Measurements from ENCODE around the gene PNLDC1.
"Not testable (repeated sequence)": the region's sequence is repeated elsewhere in the genome, so short reads cannot be mapped to it uniquely, and the experiment has no call there.

Gene PNLDC1

DNA sequence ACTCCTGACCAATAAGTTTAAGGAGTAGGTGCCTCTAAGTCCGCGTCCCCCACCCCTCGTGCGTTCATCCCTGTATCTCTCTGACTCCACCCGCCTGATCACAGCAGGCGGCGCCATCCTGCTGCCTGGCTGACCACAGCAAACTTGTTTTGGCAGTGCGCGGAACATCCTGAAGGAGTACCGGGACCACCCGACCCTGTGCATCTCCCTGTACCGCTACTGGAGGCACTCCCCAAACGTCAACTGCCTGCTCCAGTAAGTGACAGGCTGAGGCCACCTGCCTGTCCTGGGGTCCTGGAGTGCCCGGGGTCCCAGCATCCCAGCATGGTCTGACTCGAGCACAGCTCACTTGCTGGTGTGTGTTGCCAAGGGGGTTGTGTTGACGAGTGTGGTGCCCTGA is 19.0 kb downstream of the PNLDC1 start:
- no peak for DNase-seq

DNA sequence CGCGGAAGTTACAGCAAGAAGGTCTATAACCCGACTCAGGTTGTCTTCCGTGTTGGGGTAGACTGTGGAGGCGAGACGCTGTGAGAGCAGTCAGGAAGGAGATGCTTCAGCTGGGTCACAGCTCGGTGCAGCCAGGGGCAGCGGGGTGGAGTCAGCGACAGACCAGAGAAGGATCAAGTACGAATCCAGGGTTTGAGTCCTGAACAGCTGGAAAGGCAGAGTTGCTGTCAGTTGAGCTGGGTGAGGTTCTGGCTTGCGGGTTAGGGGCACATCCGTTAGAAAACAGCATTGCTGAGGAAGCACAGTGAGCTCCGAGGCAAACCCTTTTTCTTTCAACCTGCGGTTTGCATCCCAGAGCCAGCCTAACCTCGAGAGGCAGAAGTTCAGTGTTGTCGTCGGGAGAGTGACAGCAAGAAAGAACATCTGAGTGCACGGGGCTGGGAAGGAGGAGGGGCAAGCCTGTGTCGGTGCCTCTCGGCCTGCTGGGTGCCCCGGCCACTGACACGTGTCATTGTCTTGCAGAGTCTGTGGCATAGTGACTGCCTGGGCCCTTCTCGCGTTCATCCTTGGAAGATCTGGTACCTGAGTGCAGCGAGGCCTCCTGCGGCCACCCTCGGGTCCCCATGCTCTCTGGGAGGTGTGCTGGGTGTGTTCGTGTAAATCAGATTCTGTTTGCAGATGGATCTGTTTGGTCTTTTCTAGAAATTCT is 20.0 kb downstream of the PNLDC1 start:
- no peak for DNase-seq

GRCh38 chr6:159821122-159821521 is 21.0 kb downstream of the PNLDC1 start:
- DNase-seq, result no peak

DNA sequence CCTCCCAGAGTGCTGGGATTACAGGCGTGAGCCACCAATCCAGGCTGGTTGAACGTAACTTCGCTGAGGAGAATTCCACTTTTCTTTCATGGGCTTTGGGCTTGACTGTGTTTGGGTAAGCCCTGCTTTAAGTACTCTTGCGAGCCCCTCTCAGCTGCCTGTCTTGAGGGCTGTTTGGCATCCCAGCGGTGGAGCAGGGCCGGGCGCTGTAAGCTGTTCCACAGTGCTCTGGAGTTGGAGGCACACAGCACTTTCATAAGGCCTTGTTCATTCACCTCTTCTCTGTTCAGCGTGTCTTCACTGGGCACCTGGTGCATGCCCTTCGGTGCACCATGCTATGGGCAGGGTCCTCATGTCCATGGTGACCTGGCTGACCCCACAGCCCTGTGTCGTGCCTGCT is 21.6 kb downstream of the PNLDC1 start:
- DNase-seq, result no peak

GRCh38 chr6:159823953-159824352 is 23.9 kb downstream of the PNLDC1 start:
- no peak for DNase-seq

- DNase-seq, result not testable (repeated sequence)
Observed at GRCh38 chr6:159824690-159825089, 24.6 kb downstream of the PNLDC1 start.

DNA sequence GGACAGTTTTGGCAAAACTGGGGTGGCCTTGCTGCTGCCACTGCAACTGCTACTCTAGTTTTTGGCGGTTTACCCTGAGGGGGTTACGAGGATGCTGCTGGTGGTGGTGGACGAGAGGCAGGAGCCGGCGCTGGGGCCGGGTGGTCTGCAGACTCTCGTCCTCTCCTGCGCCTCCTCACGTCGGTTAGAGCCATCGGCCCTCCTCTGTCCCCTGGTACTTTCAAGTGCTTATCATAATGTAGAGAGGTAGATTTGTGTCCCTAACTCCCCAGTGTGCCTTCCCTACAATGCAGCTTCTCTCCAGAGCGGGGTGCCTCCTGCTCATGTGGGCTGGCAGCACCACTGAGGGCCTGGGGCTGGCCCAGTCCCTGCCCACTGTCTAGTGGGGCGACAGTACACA is 25.9 kb downstream of the PNLDC1 start:
- no peak for DNase-seq

GRCh38 chr6:159826968-159827647 is 27.0 kb downstream of the PNLDC1 start:
- DNase-seq, result no peak

GRCh38 chr6:159828074-159828473 is 28.0 kb downstream of the PNLDC1 start:
- no peak for DNase-seq

DNA sequence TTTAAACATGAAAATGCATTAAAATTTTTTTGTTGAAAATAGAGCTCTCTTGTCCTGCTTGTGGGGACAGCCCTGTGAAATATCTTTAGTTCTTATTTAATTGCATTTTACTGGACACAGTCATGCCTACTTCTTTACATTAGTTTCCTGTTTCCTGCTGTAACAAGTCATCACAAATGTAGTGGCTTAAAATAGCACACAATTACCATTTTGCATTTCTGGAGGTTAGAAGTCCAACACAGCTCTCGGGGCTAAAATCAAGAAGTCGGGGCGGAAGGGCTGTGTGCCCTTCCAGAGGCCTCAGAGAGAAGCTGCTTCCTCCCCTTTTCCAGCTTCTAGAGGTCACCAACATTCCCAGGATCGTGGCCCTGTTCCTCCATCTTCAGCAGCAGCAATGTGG is 29.4 kb downstream of the PNLDC1 start:
- no peak for DNase-seq

GRCh38 chr6:159830501-159831372 is 30.7 kb downstream of the PNLDC1 start:
- DNase-seq, result no peak

DNA sequence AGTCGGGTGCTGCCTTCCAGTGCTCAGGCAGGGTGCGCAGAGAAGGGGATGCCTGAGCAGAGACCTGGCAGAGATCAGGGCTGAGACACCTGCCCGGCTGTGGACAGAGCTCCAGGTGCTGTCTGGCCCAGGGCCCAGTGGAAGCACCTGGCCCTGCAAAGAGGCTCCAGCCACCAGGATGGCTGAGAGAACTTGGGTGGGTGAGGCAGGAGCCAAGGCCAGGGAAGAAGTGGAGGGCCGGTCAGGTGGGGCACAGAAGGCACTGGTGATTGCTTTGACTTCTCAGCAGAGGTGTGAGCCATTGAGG is 31.2 kb downstream of the PNLDC1 start:
- no peak for DNase-seq

GRCh38 chr6:159832946-159833345 is 32.9 kb downstream of the PNLDC1 start:
- no peak for DNase-seq

DNA sequence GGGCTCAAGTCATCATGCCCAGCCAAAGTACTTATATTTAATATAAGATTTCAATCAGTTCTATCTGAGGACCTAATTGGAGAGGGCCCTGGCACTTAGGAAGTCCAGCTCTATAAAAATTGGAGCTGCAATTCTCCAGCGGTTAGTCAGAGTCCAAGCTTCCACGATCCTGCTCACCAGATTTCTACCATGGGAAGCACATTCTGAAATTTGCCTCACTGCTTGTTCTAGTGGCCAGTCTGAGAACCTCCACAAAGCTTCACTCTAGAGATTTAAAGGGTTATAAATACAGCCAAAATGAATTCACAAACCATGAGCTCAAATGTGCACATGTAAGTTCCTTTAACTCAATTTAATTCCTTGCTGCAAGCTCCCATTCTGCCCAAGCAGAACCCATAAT is 33.5 kb downstream of the PNLDC1 start:
- no peak for DNase-seq

GRCh38 chr6:159833997-159834603 is 34.0 kb downstream of the PNLDC1 start:
- DNase-seq, result no peak

- DNase-seq, result no peak
Observed at GRCh38 chr6:159836718-159837490, 36.8 kb downstream of the PNLDC1 start.

GRCh38 chr6:159837511-159837910 is 37.4 kb downstream of the PNLDC1 start:
- DNase-seq, result no peak

DNA sequence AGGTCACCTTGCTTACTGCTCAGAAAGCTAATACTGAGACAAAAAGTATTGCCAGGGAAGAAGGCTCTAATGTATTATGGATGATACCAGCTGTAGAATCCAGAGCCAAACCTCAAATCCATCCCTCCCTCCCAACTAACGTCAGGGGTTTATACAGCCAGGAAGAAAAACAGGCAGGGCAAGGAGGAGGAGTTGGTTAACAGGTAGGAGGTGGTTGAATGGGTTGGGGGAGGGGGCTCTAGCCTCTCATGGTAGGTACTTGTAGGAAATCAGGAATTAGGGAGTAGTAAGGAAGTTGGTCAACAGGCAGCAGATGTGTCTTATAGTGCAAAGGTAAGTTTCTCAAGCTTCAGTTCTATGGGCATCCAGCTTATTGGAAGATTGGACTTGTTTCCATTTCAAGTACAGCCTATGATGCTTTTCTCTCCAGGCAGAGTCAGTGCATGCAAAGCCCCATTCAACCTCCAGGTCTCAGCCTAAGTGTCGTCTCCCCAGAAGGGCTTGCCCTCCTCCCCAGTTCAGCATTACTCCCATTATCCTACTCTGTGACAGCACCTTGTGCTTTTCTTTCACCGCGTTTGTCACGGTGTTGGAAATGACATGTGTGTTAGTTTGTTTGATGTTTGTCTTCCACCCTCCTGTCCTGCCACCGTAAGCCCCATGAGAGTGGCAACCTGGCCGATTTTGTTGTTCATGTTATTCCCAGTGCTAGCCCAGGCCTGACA is 38.1 kb downstream of the PNLDC1 start:
- no peak for DNase-seq

DNA sequence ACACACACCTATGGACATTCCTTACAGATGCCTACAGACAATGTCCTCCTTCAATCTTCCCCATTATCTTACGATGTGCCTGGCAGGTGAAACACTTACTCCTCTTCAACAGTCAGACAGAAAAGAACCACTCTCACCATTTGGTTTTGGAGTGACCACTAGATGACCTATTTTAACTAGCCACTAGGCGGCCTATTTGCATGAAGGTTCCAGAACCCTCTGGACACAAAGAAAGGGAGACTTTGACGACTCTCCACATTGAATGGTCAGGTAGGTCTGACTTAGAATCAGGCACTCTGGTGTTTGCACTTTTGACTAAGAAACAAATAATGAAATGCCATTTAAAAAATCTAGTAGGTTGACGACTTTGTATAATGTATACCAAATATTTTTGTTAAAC is 42.0 kb downstream of the PNLDC1 start:
- DNase-seq, result no peak
